Tibial artery (tissue), 4 donors: ENCODE data around the gene NUF2.
"Not testable (repeated sequence)": the region's sequence is repeated elsewhere in the genome, so short reads cannot be mapped to it uniquely, and the experiment has no call there.

Source experiments
- DNase-seq, 2 donors: peaks; one replicate each; pipeline ENCODE4 v3.0.0-alpha.2; 2019
- H3K27ac ChIP-seq, 2 donors: fragments of 200-600 bp; sonication (generic) in 1 of 2; 1 replicate in 1 of 2; 2 replicates in 1 of 2; pipeline ENCODE4 v1.5.1; 2018 to 2019; ENCODE audit warnings: mild to moderate bottlenecking in 1 of 2
- H3K27me3 ChIP-seq, 2 donors: fragments of 200-600 bp; sonication (generic) in 1 of 2; one replicate each; pipeline versions ENCODE4 v1.5.1 to v1.6.0; 2016 to 2019
- H3K36me3 ChIP-seq, 3 donors: fragments of 200-600 bp; sonication (generic) in 2 of 3; one replicate each; pipeline ENCODE4 v1.5.1; 2016 to 2019; ENCODE audit warnings: mild to moderate bottlenecking in 2 of 3
- H3K4me1 ChIP-seq, 4 donors: fragments of 200-600 bp; sonication (generic) in 2 of 4; 1 replicate in 3 of 4; 2 replicates in 1 of 4; pipeline ENCODE4 v1.5.1; 2016 to 2019
- H3K4me3 ChIP-seq, 2 donors: fragments of 200-600 bp; sonication (generic) in 1 of 2; 1 replicate in 1 of 2; 2 replicates in 1 of 2; pipeline ENCODE4 v1.5.1; 2018 to 2019; ENCODE audit warnings: mild to moderate bottlenecking in 2 of 2
- H3K9me3 ChIP-seq, 3 donors: fragments of 200-600 bp; sonication (generic) in 1 of 3; one replicate each; pipeline ENCODE4 v1.5.1; 2016 to 2019
- intact Hi-C: fragments of 100-400 bp; cut with DNase I; formaldehyde crosslinking; loops from one replicate; pipeline ENCODE4 v1.15.0; 2023; ENCODE audit warnings: low total_unique reads
- TF ChIP-seq, protein P1 (sequence below), 2 experiments: fragments of 200-600 bp in 1 of 2; fragments of 450-650 bp in 1 of 2; IDR thresholded peaks; one replicate each; pipeline ENCODE4 v1.5.1; 2017 to 2019; ENCODE audit warnings: antibody characterized with exemption in 2 of 2, mild to moderate bottlenecking in 1 of 2, moderate library complexity in 1 of 2

NUF2 gene

DNA sequence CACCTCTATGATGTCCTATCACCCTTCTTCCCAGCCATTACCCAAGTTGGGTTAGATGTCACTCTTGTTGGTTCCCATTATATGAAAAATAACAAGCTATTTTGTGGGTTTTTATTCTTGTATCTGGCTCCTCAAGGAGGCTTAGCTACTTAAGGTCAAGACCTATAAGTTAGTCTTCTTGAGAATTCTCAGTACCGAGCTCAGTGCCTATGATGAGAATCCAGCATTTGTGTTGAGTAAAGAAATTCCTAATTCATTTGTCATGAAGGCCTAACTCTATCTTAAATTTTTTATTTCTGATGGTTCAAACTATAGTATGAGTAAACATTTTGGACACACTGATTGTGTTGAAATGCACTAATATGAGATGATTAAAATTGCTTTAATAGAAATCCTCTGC lies 15.9 kb downstream of the NUF2 start:
- Histone ChIP-seq H3K27ac (no peak overlapping the region), H3K4me3 (no peak overlapping the region), H3K36me3 (no peaks in the 10 kb centered on the region), H3K27me3 (no peaks in the 10 kb centered on the region), H3K4me1 (no peaks in the 10 kb centered on the region), H3K9me3 (no peaks in the 10 kb centered on the region)
- DNase-seq = no peak
- intact Hi-C loops = no loop called here
- TF ChIP-seq, protein P1, sequence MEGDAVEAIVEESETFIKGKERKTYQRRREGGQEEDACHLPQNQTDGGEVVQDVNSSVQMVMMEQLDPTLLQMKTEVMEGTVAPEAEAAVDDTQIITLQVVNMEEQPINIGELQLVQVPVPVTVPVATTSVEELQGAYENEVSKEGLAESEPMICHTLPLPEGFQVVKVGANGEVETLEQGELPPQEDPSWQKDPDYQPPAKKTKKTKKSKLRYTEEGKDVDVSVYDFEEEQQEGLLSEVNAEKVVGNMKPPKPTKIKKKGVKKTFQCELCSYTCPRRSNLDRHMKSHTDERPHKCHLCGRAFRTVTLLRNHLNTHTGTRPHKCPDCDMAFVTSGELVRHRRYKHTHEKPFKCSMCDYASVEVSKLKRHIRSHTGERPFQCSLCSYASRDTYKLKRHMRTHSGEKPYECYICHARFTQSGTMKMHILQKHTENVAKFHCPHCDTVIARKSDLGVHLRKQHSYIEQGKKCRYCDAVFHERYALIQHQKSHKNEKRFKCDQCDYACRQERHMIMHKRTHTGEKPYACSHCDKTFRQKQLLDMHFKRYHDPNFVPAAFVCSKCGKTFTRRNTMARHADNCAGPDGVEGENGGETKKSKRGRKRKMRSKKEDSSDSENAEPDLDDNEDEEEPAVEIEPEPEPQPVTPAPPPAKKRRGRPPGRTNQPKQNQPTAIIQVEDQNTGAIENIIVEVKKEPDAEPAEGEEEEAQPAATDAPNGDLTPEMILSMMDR (IDR thresholded peaks at IDR 0.05) = no peak

DNA sequence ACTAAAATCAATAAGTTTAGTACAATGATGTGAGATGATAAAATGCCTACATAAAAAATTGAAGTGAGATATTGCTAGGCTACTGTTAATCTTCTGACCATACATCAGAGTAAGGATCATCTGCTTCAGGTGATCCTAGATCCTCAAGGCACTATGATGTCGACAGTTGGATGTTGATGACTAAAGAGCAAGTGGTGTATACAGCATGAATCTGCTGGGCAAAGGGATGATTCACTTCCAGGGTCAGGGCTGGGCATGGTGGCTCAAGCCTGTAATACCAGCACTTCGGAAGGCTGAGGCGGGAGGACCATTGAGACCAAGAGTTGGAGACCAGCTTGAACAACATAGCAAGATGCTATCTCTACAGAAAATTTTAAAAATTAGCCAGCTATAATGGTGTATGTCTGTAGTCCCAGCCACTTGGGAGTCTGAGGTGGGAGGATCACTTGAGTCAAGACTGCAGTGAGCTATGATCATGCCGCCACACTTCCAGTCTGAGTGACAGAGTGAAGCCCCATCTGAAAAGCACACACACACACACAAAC lies 24.6 kb downstream of the NUF2 start:
- TF ChIP-seq, protein P1 (IDR thresholded peaks at IDR 0.05) = no peak
- Histone ChIP-seq H3K9me3 (no peaks in the 10 kb centered on the region), H3K27ac (no peak overlapping the region), H3K4me1 (no peaks in the 10 kb centered on the region), H3K27me3 (no peaks in the 10 kb centered on the region), H3K4me3 (no peak overlapping the region), H3K36me3 (no peaks in the 10 kb centered on the region)
- intact Hi-C loops = no loop called here
- DNase-seq = no peak

DNA sequence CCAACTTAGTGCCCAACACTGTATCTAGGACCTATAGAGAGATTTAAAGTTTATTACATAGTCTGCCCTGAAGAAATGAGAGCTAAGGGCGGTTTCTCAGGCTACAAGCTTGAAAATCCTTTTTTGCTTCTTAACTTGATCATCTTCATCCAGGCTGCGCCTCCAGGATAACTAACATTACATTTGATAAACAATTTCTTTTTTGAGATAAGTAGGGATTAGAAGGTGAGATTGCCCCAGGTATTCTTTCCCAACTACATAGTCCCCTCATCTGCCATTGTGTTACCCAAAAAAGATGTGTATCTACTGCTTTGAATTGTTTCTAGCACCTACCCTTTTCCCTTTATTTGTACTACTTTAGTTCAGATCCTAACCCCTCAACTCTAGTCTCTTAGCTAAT lies 25.4 kb downstream of the NUF2 start:
- DNase-seq = no peak
- intact Hi-C loops = no loop called here
- H3K4me3 ChIP-seq = no peak overlapping the region
- no peaks in the 10 kb centered on the region for H3K9me3 ChIP-seq
- TF ChIP-seq, protein P1 (IDR thresholded peaks at IDR 0.05) = no peak
- H3K27me3 ChIP-seq = no peaks in the 10 kb centered on the region
- no peak overlapping the region for H3K27ac ChIP-seq
- no peaks in the 10 kb centered on the region for H3K36me3 ChIP-seq
- no peaks in the 10 kb centered on the region for H3K4me1 ChIP-seq

DNA sequence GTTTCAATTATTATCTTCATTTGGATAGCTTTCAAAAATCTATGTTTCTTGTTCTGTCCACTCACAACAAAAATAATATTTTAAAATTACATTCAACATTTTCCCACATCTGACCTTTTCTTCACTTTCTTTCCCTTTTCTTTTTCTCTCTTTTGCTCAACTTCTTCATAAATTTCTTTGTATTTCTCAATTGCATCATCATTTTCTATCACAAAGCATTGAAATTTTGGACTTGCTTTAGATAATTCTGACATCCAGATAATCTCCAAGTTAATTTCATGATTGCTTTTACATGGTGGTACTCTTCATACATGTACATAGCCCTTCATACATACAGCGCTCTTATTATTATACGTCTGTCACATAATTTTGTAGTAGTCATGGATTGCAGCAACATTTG lies 30.2 kb downstream of the NUF2 start:
- TF ChIP-seq, protein P1 (IDR thresholded peaks at IDR 0.05) = no peak
- intact Hi-C loops = no loop called here
- H3K36me3 ChIP-seq = no peaks in the 10 kb centered on the region
- no peaks in the 10 kb centered on the region for H3K9me3 ChIP-seq
- no peak overlapping the region for H3K27ac ChIP-seq
- no peaks in the 10 kb centered on the region for H3K27me3 ChIP-seq
- H3K4me3 ChIP-seq = no peak overlapping the region
- H3K4me1 ChIP-seq = no peaks in the 10 kb centered on the region
- no peak for DNase-seq

DNA sequence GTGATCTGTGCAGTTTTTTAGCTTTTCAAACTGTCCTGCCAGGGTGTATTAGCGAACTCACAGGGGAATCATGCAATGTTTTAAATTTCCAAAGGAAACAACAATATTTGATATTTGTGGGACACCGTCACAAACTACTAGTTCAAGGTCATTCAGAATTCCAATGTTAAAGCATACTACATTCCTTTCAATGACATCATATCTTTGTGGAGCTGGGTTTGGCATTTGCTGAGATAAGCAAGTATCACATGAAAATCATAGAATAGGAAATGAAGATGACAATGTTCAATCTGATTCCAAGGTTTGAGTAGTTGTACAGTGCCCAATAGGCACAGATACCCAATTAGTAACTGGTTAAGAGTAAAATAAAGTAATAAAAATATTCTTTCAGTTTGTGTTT lies 35.6 kb downstream of the NUF2 start:
- Histone ChIP-seq H3K27me3 (no peaks in the 10 kb centered on the region), H3K9me3 (no peaks in the 10 kb centered on the region), H3K4me1 (no peaks in the 10 kb centered on the region), H3K4me3 (no peak overlapping the region), H3K27ac (no peak overlapping the region), H3K36me3 (no peaks in the 10 kb centered on the region)
- TF ChIP-seq, protein P1 (IDR thresholded peaks at IDR 0.05) = no peak
- intact Hi-C loops = no loop called here
- DNase-seq = no peak

DNA sequence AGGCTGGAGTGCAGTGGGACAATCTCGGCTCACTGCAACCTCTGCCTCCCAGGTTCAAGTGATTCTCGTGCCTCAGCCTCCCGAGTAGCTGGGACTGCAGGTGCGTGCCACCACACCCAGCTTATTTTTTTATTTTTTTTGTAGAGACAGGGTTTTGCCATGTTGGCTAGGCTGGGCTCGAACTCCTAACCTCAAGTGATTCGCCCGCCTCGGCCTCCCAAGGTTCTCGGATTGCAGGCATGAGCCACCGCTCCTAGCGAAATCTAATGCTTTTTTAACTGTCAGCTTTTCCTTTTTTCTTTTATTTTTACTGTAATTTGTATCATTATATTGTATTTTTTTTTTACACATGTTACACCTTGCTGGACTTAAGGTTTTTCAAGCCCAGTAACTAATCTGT lies 36.4 kb downstream of the NUF2 start:
- H3K36me3 ChIP-seq, DNase-seq, H3K4me3 ChIP-seq, H3K27ac ChIP-seq, H3K9me3 ChIP-seq, intact Hi-C loops, H3K27me3 ChIP-seq, H3K4me1 ChIP-seq: not testable (repeated sequence)
